Cardiac septum (tissue), 1 donor: ENCODE measurements around the gene ANKRD36. TPM values are rescaled to one million over a fixed set of nuclear protein-coding genes. Genes with fewer than 3 reads are reported as not detected.
"Not testable (repeated sequence)": the region's sequence is repeated elsewhere in the genome, so short reads cannot be mapped to it uniquely, and the experiment has no call there.

ENCODE experiments used
- DNase-seq: peaks from one replicate; pipeline ENCODE4 v3.0.0-alpha.2; 2020; ENCODE audit warnings: low spot score
- intact Hi-C: fragments of 100-400 bp; cut with DNase I; formaldehyde crosslinking; loops from one replicate; pipeline ENCODE4 v1.14.0; 2022
- total RNA-seq: library from RNA; stranded (reverse); fragmentation: NEBNext Ultra II Directional; extraction: Animal tissue kit (Norgen Biotek cat#: 25700); gene quantifications from one replicate; pipeline ENCODE4 v1.2.1, GENCODE V29; 2021
- donor health status: DM: no; HTN: no; CAD: no.

The ANKRD36 gene
- total RNA-seq, 1 donor from 2014 or later: 6.5 TPM

DNA sequence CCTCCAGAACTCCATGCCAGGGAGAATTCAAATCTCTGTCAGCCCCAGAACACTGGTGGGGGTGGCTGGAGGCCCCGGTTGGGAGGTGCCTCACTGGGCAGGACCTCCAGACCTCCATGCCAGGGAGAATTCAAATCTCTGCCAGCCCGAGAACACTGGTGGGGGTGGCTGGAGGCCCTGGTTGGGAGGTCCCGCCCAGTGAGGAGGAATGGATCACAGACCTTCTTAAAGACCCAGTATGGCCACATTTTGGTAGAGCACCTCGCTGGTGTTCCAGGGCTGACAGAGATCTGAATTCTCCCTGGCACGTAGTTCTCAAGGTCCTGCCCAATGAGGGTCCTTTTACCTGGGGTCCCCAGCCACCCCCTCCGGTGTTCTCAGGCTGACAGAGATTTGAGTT, 153.5 kb downstream of the ANKRD36 start:
- DNase-seq, intact Hi-C loops: not testable (repeated sequence)

DNA sequence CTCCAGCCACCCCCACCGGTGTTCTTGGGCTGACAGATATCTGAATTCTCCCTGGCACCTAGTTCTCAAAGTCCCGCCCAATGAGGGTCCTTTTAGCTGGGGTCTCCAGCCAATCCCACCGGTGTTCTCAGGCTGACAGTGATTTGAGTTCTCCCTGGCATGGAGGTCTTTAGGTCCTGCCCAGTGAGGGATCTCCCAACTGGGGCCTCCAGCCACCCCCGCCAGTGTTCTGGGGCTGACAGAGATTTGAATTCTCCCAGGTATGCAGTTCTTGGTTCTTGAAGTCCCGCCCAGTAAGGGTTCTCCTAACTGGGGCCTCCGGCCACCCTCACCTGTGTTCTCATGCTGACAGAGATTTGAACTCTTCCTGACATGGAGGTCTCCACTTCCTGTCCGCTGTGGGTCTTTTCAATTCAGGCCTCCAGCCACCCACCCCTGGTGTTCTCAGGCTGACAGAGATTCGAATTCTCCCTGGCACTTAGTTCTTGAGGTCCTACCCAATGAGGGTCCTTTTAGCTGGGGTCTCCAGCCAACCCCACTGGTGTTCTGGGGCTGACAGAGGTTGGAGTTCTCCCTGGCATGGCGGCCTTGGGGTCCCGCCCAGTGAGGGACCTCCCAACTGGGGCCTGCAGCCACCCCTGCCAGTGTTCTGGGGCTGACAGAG, 154.6 kb downstream of the ANKRD36 start:
- intact Hi-C loops: no loop called here
- DNase-seq: peak; percentile 69

DNA sequence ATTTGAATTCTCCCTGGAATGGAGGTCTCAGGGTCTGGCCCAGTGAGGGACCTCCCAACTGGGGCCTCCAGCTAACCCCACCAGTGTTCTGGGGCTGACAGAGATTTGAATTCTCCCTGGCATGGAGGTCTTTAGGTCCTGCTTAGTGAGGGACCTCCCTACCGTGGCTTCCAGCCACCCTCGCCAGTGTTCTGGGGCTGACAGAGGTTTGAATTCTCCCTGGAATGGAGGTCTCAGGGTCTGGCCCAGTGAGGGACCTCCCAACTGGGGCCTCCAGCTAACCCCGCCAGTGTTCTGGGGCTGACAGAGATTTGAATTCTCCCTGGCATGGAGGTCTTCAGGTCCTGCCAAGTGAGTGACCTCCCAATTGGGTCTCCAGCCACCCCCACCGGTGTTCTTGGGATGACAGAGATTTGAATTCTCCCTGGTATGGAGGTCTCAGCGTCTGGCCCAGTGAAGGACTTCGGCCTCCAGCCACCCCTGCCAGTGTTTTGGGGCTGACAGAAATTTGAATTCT, 155.2 kb downstream of the ANKRD36 start:
- intact Hi-C loops: not testable (repeated sequence)
- peak; percentile 71 for DNase-seq

DNA sequence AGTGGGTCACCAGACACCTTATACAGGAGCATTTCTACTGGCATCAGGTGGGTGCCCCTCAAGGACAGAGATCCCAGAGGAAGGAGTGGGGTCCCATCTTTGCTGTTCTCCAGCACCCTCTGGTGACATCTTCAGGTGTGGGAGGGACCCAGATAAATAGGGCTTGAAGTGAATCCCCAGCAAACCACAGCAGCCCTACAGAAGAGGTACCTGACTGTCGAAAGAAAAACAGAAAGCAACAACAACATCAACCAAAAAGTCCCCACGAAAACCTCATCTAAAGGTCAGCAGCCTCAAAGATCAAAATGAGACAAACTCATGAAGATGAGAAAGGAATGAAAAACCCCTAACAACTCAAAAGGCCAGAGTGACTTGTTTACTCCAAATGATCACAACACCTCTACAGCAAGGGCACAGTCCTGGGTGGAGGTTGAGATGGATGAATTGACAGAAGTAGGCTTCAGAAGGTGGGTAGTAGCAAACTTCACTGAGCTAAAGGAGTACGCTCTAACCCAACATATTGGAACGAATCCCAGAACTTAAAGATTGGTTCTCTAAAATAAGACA, 163.4 kb downstream of the ANKRD36 start:
- DNase-seq, intact Hi-C loops: not testable (repeated sequence)

DNA sequence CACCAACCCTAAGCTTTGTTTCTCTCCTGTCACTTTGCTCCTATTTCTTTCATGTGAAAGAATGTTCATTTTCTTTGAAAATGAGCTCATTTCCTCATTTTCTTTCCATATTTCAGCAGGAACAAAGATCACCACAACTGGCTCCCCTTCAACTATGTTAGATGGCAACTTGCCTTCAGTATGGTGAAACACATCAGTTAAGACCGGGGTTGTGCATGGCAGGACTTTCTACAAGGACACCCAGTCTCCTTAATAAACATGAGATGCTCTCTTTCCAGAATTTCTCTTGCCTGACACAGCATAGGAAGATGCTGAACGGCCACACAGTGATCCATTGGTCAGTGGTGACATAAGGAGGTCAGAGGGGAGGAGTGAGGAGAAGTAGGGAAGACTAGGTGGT, 172.2 kb downstream of the ANKRD36 start:
- DNase-seq, intact Hi-C loops: not testable (repeated sequence)

DNA sequence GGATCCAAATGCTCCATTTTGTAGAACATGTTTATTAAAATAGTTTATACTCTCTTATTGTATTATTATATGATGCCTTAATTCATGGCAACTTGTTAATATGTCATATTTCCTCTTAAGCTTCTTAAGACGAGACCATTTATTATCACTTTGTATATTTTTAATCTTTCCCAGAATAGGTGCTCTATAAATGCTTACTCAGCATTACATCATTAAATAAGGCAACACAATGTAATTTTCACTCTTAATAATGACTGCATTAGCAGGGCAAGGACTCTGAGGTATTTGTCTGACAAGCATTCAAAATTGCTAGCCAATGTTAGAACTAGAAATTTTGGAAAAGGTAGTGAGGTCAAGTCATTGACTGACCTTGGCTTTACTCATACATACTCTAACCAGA, 180.7 kb downstream of the ANKRD36 start:
- intact Hi-C loops, DNase-seq: not testable (repeated sequence)

Other genes starting within 250 kb of the ANKRD36 start
- gene SEMA4C, start 243.1 kb upstream of the ANKRD36 start, total RNA-seq: 25.6 TPM
- gene FAM178B, start 126.6 kb upstream of the ANKRD36 start, total RNA-seq: 0.57 TPM
- 19.3 TPM for gene FAHD2B, start 18.3 kb upstream of the ANKRD36 start, total RNA-seq